Breast epithelium (tissue), 3 donors: Measurements from ENCODE around the gene TARP.

Source experiments
- CTCF ChIP-seq, 3 donors: fragments of 450-650 bp; IDR thresholded peaks; one replicate each; pipeline ENCODE4 v1.5.1; 2016 to 2017; ENCODE audit warnings: antibody characterized with exemption in 3 of 3, mild to moderate bottlenecking in 3 of 3, moderate library complexity in 3 of 3
- POLR2AphosphoS5 ChIP-seq, 3 donors: sonication (generic); formaldehyde crosslinking; IDR thresholded peaks; one replicate each; pipeline ENCODE4 v1.6.1; 2017; ENCODE audit warnings: antibody characterized with exemption in 3 of 3

- no peak for TF ChIP-seq CTCF (IDR thresholded peaks at IDR 0.05)
- TF ChIP-seq POLR2AphosphoS5 (IDR thresholded peaks at IDR 0.05): no peak
Measured at GRCh38 chr7:38306171-38306570, 32.7 kb upstream of the TARP start.
